Liver (tissue), 9 donors: ENCODE results near the gene TFPI. TPM values are rescaled to one million over a fixed set of nuclear protein-coding genes. Genes with fewer than 3 reads are reported as not detected.
"Not testable (repeated sequence)": the region's sequence is repeated elsewhere in the genome, so short reads cannot be mapped to it uniquely, and the experiment has no call there.

Source experiments
- DNase-seq: peaks from one replicate; pipeline ENCODE4 v3.0.0-alpha.2; 2017; ENCODE audit warnings: low spot score
- H3K27ac ChIP-seq, 2 donors: one replicate each; pipeline ENCODE4 v1.7.0; 2013; ENCODE audit warnings: inconsistent platforms in 2 of 2, low read length in 2 of 2, control low read depth in 1 of 2, low read depth in 1 of 2, mild to moderate bottlenecking in 1 of 2
- H3K27me3 ChIP-seq, 4 donors: one replicate each; pipeline versions ENCODE4 v1.6.1 to v1.7.0; 2013; ENCODE audit warnings: low read length in 3 of 4, inconsistent platforms in 1 of 4, mild to moderate bottlenecking in 1 of 4, moderate library complexity in 1 of 4; ENCODE audit not compliant: control insufficient read depth in 4 of 4, insufficient read depth in 4 of 4
- H3K36me3 ChIP-seq, 4 donors: one replicate each; pipeline versions ENCODE4 v1.6.1 to v1.7.0; 2013; ENCODE audit warnings: low read length in 3 of 4, mild to moderate bottlenecking in 3 of 4, low read depth in 1 of 4, moderate library complexity in 1 of 4; ENCODE audit not compliant: control insufficient read depth in 4 of 4, insufficient read depth in 3 of 4
- H3K4me1 ChIP-seq, 4 donors: one replicate each; pipeline versions ENCODE4 v1.6.1 to v1.7.0; 2013; ENCODE audit warnings: low read length in 3 of 4, mild to moderate bottlenecking in 3 of 4, moderate library complexity in 1 of 4; ENCODE audit not compliant: control insufficient read depth in 4 of 4, insufficient read depth in 4 of 4
- H3K4me3 ChIP-seq, 3 donors: one replicate each; pipeline versions ENCODE4 v1.6.1 to v1.7.0; 2013; ENCODE audit warnings: low read length in 3 of 3, control low read depth in 1 of 3, low read depth in 1 of 3, mild to moderate bottlenecking in 1 of 3
- H3K9ac ChIP-seq, 2 donors: one replicate each; pipeline ENCODE4 v1.7.0; 2013; ENCODE audit warnings: low read length in 2 of 2, mild to moderate bottlenecking in 2 of 2, moderate library complexity in 2 of 2, control low read depth in 1 of 2, low read depth in 1 of 2
- H3K9me3 ChIP-seq, 4 donors: one replicate each; pipeline versions ENCODE4 v1.6.1 to v1.7.0; 2013; ENCODE audit warnings: low read length in 3 of 4; ENCODE audit not compliant: control insufficient read depth in 4 of 4
- FOXA2 ChIP-seq: IDR thresholded peaks from 2 replicates; pipeline ENCODE4 v1.6.1; 2016; ENCODE audit warnings: antibody characterized with exemption
- GABPA ChIP-seq, 2 donors: IDR thresholded peaks in 1 of 2; conservative IDR thresholded peaks in 1 of 2; 2 replicates each; pipeline ENCODE4 v1.6.1; 2016; ENCODE audit warnings: antibody characterized with exemption in 2 of 2, mild to moderate bottlenecking in 1 of 2, moderate library complexity in 1 of 2
- HNF4G ChIP-seq: IDR thresholded peaks from 2 replicates; pipeline ENCODE4 v1.6.1; 2016; ENCODE audit warnings: antibody characterized with exemption
- JUND ChIP-seq, 2 donors: IDR thresholded peaks; 2 replicates each; pipeline ENCODE4 v1.6.1; 2016; ENCODE audit warnings: antibody characterized with exemption in 2 of 2
- MAX ChIP-seq: IDR thresholded peaks from 2 replicates; pipeline ENCODE4 v1.6.1; 2016; ENCODE audit warnings: antibody characterized with exemption
- NR2F2 ChIP-seq: IDR thresholded peaks from 2 replicates; pipeline ENCODE4 v1.6.1; 2016; ENCODE audit warnings: antibody characterized with exemption
- RXRA ChIP-seq, 2 donors: IDR thresholded peaks; 2 replicates each; pipeline ENCODE4 v1.6.1; 2017 to 2018; ENCODE audit warnings: antibody characterized with exemption in 2 of 2, mild to moderate bottlenecking in 1 of 2
- SP1 ChIP-seq: IDR thresholded peaks from 2 replicates; pipeline ENCODE4 v1.6.1; 2018; ENCODE audit warnings: antibody characterized with exemption, mild to moderate bottlenecking
- TAF1 ChIP-seq: conservative IDR thresholded peaks from 2 replicates; pipeline ENCODE4 v1.6.1; 2016; ENCODE audit warnings: antibody characterized with exemption, mild to moderate bottlenecking
- WGBS: extraction: QIAGEN DNeasy Blood & Tissue Kit; methylation state at CpG from one replicate; pipeline ENCODE4 v1.1.7; 2013; 5-methylcytosine and 5-hydroxymethylcytosine counted together
- polyA plus RNA-seq, 2 donors: library from polyadenylated mRNA; stranded (reverse) in 1 of 2; unstranded in 1 of 2; fragments of 200-250 nt in 1 of 2; fragments of >200 nt in 1 of 2; fragmentation: Nextera tagmentation in 1 of 2; extraction: Ambion mirVana in 1 of 2; gene quantifications; one replicate each; pipeline versions ENCODE4 v1.2.1 to v1.2.3, GENCODE V29; 2013 to 2015
- total RNA-seq, 2 donors: library from RNA; depleted of rRNA; stranded (reverse); fragments of >200 nt; gene quantifications; one replicate each; pipeline ENCODE4 v1.2.3, GENCODE V29; 2014
- TF ChIP-seq, protein P1 (sequence below): IDR thresholded peaks from 2 replicates; pipeline ENCODE4 v1.6.1; 2016; ENCODE audit warnings: antibody characterized with exemption
- donor health status: healthy.
- donor health status: healthy.
- donor health status: healthy.
- donor health status: healthy.
- donor health status: healthy.

The TFPI gene
- total and polyA plus RNA-seq, 4 donors = 55.8 to 211 (median 130) TPM

DNA sequence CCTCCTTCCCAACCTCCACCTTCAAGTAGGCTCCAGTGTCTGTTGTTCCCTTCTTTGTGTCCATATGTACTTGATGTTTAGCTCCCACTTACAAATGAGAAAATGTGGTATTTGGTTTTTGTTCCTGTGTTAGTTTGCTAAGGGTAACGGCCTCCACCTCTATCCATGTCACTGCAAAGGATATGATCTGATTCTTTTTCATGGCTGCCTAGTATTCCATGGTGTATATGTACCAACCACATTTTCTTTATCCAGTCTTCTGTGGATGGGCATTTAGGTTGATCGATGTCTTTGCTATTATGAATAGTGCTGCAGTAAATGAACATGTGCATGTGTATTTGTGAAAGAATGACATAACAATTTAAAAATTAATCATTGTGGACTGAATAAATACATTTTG is 19.5 kb upstream of the TFPI start:
- H3K36me3 ChIP-seq = no peaks in the 10 kb centered on the region
- no peak for TF ChIP-seq JUND (IDR thresholded peaks at IDR 0.05)
- TF ChIP-seq, protein P1, sequence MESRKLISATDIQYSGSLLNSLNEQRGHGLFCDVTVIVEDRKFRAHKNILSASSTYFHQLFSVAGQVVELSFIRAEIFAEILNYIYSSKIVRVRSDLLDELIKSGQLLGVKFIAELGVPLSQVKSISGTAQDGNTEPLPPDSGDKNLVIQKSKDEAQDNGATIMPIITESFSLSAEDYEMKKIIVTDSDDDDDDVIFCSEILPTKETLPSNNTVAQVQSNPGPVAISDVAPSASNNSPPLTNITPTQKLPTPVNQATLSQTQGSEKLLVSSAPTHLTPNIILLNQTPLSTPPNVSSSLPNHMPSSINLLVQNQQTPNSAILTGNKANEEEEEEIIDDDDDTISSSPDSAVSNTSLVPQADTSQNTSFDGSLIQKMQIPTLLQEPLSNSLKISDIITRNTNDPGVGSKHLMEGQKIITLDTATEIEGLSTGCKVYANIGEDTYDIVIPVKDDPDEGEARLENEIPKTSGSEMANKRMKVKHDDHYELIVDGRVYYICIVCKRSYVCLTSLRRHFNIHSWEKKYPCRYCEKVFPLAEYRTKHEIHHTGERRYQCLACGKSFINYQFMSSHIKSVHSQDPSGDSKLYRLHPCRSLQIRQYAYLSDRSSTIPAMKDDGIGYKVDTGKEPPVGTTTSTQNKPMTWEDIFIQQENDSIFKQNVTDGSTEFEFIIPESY = no peak
- no peak for TF ChIP-seq HNF4G
- TF ChIP-seq TAF1 = no peak
- no peak for TF ChIP-seq GABPA (IDR thresholded peaks at IDR 0.05 in 1 of 2, conservative IDR thresholded peaks at IDR 0.05 in 1 of 2)
- no peak for TF ChIP-seq SP1
- TF ChIP-seq MAX = no peak
- TF ChIP-seq FOXA2 = no peak
- no peak for TF ChIP-seq RXRA (IDR thresholded peaks at IDR 0.05)
- WGBS = 94% methylated on average over 2 of the region's 2 CpGs

GRCh38 chr2:187571996-187572395 is 17.8 kb upstream of the TFPI start:
- H3K27me3 ChIP-seq, H3K36me3 ChIP-seq, H3K4me3 ChIP-seq, H3K4me1 ChIP-seq, H3K9ac ChIP-seq, H3K9me3 ChIP-seq, DNase-seq, H3K27ac ChIP-seq: not testable (repeated sequence)
- WGBS = 95% methylated on average over 5 of the region's 5 CpGs

More for the DNA sequence above, 19.5 kb upstream of the TFPI start:
- no peak for DNase-seq
- peaks cover 0 to 3% (median 0%) of the 10 kb centered on the region in 4 donors for H3K9me3 ChIP-seq
- H3K27ac ChIP-seq = no peak overlapping the region
- no peaks in the 10 kb centered on the region for H3K27me3 ChIP-seq
- H3K4me3 ChIP-seq = no peak overlapping the region
- H3K9ac ChIP-seq = no peak overlapping the region
- peaks cover 0 to 3% (median 0%) of the 10 kb centered on the region in 4 donors for H3K4me1 ChIP-seq

DNA sequence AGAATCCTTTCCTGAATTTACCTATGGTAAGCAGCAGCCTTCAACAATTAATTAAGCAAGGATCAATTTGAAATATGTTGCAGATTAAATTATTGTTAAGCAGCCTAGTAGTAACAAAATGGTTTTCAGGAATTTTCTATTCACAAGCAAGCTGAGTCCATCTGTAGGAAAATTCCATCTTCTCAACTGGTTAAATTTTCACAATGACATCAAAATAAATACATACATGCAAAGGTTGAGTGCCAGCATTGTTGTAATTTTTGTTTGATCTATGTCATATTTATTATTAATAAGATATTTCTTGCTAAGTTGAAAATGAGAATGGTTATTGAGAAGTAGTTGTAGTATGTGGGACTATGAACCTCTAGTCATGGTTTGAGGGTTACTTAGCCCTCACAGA is 15.3 kb upstream of the TFPI start:
- TF ChIP-seq NR2F2 (no peak), MAX (no peak), RXRA (IDR thresholded peaks at IDR 0.05) (no peak), SP1 (no peak)
- TF ChIP-seq, protein P1 = no peak
- no peak for DNase-seq
- H3K27ac ChIP-seq = no peak overlapping the region

More for the DNA sequence above, 15.3 kb upstream of the TFPI start:
- Histone ChIP-seq H3K4me3 (no peak overlapping the region), H3K9ac (no peak overlapping the region), H3K27me3 (no peaks in the 10 kb centered on the region), H3K36me3 (no peaks in the 10 kb centered on the region), H3K4me1 (no peaks in the 10 kb centered on the region), H3K9me3 (peaks cover 0 to 3% (median 0%) of the 10 kb centered on the region in 4 donors)
